Stimulated activated CD8-positive, alpha-beta memory T cell treated with anti-CD3 and anti-CD28 coated beads, Interleukin-15, amount 100 ng/mL, for 24 hours (primary cell): Measurements from ENCODE around the gene OTUD4.
A peak's percentile ranks its signal among the peaks of the same experiment; 100 is the strongest.

Experiments
- DNase-seq: peaks from one replicate; pipeline ENCODE4 v3.0.0-alpha.2; 2020; ENCODE audit warnings: low read depth

Gene OTUD4

GRCh38 chr4:145125396-145125795 is 55.0 kb downstream of the OTUD4 start:
- DNase-seq: no peak

DNA sequence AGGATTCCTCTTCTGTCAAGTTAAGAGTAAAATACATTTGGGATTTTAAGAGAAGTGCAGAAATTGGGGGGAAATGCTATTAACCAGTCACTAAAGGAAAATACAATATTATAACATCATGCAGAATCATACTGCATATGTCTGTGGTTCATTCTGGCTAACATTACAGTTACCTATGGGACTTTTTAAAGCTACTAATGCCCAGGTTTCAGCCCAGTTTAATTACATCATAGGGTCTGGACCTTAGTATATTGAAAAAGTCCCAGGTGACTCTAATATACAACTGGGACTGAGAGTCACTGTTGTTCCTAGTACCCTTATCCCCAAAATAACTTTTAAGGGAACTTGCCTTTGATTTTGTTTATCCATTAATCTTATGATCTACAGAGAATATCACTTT is 72.3 kb downstream of the OTUD4 start:
- no peak for DNase-seq

DNA sequence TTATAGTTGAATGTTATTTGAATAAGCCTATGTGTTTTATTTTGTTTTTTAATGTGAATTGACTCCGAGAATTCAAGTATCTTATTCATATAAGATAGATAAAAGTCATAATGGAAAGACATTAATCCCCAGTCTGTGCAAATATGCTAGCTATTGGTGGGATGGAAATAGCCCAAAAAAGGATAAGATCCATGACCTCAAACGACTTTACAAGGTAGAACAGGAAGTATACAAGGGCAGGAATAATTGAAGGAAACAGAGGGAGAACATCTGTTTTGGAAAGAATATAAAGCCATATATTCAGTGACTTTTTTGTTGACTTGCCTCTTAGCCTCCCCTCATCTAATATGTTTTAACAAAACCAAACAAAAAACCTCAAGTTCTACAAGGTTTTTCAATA is 73.3 kb downstream of the OTUD4 start:
- no peak for DNase-seq

DNA sequence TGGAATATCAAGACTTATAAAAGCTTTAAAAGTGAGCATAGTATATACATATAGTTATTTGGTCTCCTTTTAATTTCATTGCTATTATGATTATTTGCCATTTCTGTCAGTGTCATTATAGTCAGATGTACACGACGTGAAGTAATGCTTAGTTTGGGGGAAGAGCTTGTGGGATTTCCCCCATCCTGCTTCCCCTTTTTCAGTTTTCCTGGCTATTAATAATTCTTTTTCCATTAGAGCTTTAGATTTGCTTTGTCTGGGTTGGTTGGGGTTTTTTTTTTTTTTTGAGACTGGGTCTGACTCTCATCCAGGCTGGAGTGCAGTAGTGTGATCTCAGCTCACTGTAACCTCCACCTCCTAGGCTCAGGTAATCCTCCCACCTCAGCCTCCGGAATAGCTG is 76.9 kb downstream of the OTUD4 start:
- no peak for DNase-seq

DNA sequence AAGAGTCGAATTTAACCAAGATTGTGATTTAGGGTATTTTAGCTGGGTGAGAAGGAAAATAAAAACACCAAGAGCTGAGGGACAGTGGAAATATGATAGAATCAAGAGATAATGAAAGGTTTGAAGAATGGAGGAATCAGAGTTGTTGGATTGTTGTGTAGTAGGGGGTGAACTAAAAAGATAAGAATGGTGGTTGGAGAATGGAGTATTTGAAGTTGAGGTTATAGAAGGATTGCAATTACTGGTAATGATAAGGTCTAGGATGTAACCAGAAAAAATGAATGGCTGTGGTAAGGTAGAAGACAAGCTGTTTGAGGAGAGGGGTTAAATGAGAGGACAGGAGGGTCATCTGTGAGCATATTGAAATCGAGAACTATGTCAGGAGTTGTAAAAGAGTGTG is 77.8 kb downstream of the OTUD4 start:
- DNase-seq: no peak

GRCh38 chr4:145101091-145101490 is 79.3 kb downstream of the OTUD4 start:
- DNase-seq: no peak

DNA sequence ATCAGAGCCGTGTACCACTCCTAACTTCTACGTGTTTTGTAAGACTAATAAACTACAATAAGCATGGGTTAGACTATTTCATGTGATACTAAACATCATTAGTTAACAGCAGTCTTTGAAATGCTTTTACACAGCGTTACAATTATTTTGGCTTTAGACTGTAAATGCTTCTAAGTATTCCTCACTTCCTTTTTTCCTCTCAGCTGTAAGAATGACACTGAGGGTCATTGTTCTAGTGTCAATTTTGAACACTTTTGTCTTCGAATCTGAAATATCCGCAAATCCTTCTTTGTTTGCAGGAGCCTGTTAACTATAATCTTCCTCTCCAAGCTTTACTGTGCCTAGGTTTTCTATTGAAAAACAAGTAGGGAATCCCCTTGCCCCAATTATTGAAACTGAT is 80.7 kb downstream of the OTUD4 start:
- DNase-seq: no peak

DNA sequence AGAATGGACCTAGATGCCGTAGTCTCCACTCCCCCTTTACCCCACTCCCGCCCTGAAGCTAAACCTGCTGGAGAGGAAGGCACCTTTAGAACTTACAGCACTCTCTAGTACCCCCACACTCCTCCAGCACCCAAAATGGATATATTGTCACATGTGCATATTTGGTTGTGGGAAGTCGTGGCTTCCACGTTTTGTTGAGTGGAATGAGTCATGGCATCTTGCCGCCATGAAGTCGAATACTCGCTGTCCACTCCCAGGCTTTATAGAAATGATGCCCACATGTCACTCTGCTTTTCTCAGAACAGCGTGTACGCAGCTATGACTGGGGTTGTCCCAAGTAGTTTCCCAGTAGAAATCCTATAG is 81.7 kb downstream of the OTUD4 start:
- no peak for DNase-seq

- DNase-seq: peak; percentile 92
These were observed 82.3 kb downstream of the OTUD4 start, which contains the start of the genes ABCE1 and ANAPC10 for GRCh38 chr4:145097821-145098674. Gene ABCE1 (plus strand): TSS chr4:145098311. CDS start chr4:145104413, 6,102 bp downstream. Gene ANAPC10 (minus strand): TSS chr4:145098196. CDS start chr4:145096099, 2,097 bp downstream.

DNA sequence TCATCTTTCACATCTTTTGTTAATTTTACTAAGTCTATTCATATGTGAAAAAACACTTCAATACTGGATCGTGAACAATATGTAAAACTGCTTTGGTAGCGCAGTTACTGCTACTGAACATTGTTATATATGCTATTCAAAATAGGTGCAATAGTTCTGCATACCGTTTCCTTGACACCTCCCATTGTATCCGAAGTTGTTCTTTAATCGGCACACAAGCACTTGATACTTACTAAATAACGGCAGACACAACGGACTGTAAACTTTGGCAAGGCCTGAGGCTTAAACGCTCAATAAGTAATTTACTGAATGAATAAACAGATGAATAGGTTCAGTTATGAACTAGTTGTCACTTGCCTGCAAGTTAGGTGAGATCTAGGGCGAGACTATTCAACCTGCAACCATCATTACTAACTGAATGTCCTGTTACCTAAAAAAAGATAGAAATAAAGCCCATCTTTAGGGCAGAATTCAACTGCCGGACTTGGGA is 83.0 kb downstream of the OTUD4 start:
- no peak for DNase-seq

- DNase-seq: no peak
These were observed 86.8 kb downstream of the OTUD4 start for GRCh38 chr4:145093638-145094037.

DNA sequence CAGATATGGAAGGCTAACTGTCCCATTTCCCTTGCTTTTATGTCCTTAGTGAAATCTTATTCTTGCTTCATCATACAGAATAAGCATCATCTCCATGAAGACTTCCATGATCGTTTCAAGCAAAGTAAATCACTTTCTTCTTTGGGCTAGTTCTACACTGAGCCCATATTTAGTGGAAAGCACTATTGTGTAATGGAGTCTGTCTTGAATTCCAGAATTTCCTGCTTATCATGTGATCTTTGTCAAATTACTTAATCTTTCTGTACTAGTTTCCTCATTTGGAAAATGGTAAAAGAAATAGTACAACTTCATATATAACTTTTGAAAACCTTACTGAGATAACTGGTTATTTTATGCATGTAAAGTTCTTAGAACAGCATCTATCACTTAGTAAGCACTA is 90.0 kb downstream of the OTUD4 start:
- DNase-seq: no peak

DNA sequence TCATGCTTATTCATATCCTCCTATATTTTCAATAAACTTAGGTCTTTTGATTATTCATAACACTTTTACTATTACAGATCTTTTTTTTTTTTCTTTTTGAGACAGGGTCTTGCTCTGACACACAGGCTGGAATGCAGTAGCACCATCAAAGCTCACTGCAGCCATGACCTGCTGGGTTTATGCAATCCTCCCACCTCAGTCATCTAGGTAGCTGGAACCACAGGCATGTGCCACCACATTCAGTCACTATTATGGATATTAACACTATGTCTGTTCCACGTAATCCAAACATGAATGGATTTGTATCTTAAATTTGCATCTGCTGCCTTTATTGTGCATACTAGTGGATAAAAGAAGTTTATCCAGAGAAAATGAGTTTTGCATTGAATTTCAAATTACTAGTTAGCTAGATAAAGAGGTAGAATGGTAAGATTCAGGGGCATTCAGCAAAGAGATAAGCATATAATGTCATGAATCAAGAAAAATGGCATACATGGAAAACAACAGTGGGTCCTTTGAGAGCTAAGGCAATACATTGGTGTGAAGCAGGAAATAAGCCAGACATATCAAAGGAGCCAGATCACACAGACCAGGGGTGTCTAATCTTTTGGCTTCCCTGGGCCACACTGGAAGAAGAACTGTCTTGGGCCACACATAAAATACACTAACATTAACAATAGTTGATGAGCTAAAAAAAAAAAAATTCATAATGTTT is 96.3 kb downstream of the OTUD4 start:
- no peak for DNase-seq
